HS-27A (cell line): ENCODE data around the gene MAN1A2.

Experiments
- DNase-seq: peaks from one replicate; pipeline ENCODE4 v3.0.0-alpha.2; 2012; ENCODE audit warnings: low read depth, missing footprints

Gene MAN1A2

GRCh38 chr1:117576236-117576635, 209.0 kb downstream of the MAN1A2 start:
- DNase-seq, result no peak

- no peak for DNase-seq
These were observed 210.1 kb downstream of the MAN1A2 start for GRCh38 chr1:117577191-117577885.

GRCh38 chr1:117578466-117578865, 211.2 kb downstream of the MAN1A2 start:
- DNase-seq, result no peak
